Middle frontal gyrus (tissue), 1 donor: Measurements from ENCODE around the gene TNFSF11.
"Not testable (repeated sequence)": the region's sequence is repeated elsewhere in the genome, so short reads cannot be mapped to it uniquely, and the experiment has no call there.

ENCODE experiments used
- DNase-seq: peaks from one replicate; pipeline ENCODE4 v3.0.0-alpha.2; 2015; ENCODE audit warnings: low spot score; ENCODE audit errors: extremely low spot score

TNFSF11 gene

GRCh38 chr13:42560320-42560719, 13.6 kb upstream of the TNFSF11 start:
- not testable (repeated sequence) for DNase-seq

- DNase-seq = no peak
Measured at GRCh38 chr13:42561752-42562467, 12.0 kb upstream of the TNFSF11 start.

- DNase-seq = no peak
Measured at GRCh38 chr13:42567906-42568305, 6.0 kb upstream of the TNFSF11 start.

- DNase-seq = no peak
Measured at GRCh38 chr13:42569576-42570344, 4.2 kb upstream of the TNFSF11 start.

- no peak for DNase-seq
Measured at GRCh38 chr13:42571895-42572294, 2.1 kb upstream of the TNFSF11 start.

GRCh38 chr13:42574435-42575311, 721 bp downstream of the TNFSF11 start:
- no peak for DNase-seq

- DNase-seq = no peak
Measured at GRCh38 chr13:42575938-42576337, 2.0 kb downstream of the TNFSF11 start.

GRCh38 chr13:42577538-42577937, 3.6 kb downstream of the TNFSF11 start:
- DNase-seq = no peak

- no peak for DNase-seq
Measured at GRCh38 chr13:42580644-42581043, 6.7 kb downstream of the TNFSF11 start.

GRCh38 chr13:42581427-42581826, 7.5 kb downstream of the TNFSF11 start:
- DNase-seq = no peak

GRCh38 chr13:42591602-42592001, 17.6 kb downstream of the TNFSF11 start:
- no peak for DNase-seq

GRCh38 chr13:42592915-42593900, 19.3 kb downstream of the TNFSF11 start:
- DNase-seq = no peak

GRCh38 chr13:42594481-42595252, 20.7 kb downstream of the TNFSF11 start:
- peak; percentile 51 for DNase-seq

- no peak for DNase-seq
Measured at GRCh38 chr13:42595253-42595571, 21.3 kb downstream of the TNFSF11 start.

GRCh38 chr13:42597505-42597904, 23.6 kb downstream of the TNFSF11 start:
- DNase-seq = no peak

GRCh38 chr13:42600943-42601342, 27.0 kb downstream of the TNFSF11 start:
- no peak for DNase-seq

GRCh38 chr13:42602906-42603305, 29.0 kb downstream of the TNFSF11 start:
- DNase-seq = no peak

GRCh38 chr13:42603571-42603970, 29.6 kb downstream of the TNFSF11 start:
- DNase-seq = no peak

GRCh38 chr13:42607546-42607945, 33.6 kb downstream of the TNFSF11 start:
- DNase-seq = no peak

- DNase-seq = no peak
Measured at GRCh38 chr13:42610649-42611048, 36.7 kb downstream of the TNFSF11 start.
